Measurements from ENCODE around the gene FBRSL1.

The FBRSL1 gene

GRCh38 chr12:132485619-132486018 is 4.3 kb upstream of the FBRSL1 start:
- DNase-seq: no peak

DNA sequence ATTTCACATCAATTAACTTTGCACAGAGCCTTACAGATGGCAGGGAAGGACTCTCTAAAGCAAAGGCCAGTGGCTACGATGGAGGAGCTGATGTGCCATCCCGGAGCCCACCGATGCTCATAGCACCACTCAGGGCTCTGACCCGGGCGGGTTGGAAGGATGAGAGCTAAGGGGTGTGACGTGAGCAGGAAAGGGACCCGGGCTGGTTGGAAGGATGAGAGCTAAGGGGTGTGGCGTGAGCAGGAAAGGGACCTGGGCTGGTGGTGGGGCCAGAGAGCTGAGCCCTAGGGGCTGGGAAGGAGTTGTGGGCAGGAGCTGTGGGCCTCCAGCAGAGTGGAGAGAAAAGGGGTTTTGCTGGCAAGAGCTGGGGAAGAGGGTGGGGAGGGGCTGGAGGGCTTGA is 3.8 kb upstream of the FBRSL1 start:
- no peak for DNase-seq

DNA sequence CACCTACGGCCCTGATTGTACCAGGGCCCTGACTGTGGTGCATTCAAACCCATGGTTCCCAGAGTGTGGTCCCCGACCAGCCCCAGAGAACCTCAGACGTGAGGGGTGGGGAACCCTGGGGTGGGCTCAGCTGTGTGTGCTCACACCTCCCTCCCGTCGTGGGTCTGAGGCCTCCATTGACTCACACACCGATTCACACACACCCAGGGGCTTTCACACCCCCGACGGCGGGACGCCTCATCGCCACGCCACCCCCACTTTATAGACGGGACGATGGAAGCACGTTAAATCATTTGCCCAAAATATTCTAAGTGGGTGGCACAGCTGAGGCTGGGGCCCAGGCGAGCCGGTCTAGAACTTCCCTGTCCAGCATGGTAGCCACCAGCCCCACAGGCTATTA is 3.4 kb upstream of the FBRSL1 start:
- no peak for DNase-seq

- no peak for DNase-seq
Measured at GRCh38 chr12:132487311-132487741, 2.6 kb upstream of the FBRSL1 start.

DNA sequence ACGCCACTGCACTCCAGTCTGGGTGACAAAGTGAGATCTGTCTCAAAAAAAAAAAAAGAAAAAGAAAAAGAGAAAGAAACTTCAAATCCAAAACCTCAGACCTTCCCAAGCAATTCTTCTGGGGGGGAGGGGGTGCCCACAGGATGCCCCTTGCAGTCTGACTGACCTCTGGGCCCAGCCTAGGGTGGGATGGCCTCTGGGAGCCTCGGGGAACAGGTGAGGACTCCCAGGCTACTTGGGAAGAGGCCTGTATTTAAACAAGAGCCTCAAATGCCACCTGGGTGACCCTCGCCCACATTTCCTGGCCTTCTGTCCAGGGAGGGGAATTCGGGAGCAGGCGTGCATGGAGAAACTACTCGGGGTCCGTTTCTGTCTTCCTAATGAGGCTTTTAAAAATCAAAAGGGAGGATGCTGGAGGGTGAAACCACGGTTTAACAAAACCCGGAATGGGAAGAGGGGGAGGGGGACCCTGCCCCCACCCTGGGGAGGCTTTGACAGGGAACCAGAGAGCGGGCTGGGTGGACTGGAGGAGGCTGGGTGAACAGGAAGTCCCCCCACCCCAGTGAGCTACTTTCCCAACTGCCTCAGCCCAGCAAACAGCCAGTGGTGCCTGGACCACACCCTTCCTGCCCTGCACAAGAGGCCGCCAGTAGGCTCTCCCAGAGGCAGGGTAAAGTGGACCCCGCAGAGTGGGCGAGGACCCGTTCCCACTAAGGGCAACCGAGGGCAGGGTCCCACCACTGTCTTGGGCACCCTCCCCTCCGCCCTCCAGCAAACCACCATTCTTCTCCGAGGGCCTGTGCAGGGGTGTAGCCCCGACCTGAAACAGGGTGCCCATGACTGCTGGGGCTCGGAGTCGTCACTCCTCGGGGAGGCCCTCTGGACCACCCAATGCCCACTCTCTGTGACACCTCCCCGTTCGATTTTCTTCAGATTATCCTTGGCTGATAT is 1.5 kb upstream of the FBRSL1 start:
- DNase-seq: no peak

DNA sequence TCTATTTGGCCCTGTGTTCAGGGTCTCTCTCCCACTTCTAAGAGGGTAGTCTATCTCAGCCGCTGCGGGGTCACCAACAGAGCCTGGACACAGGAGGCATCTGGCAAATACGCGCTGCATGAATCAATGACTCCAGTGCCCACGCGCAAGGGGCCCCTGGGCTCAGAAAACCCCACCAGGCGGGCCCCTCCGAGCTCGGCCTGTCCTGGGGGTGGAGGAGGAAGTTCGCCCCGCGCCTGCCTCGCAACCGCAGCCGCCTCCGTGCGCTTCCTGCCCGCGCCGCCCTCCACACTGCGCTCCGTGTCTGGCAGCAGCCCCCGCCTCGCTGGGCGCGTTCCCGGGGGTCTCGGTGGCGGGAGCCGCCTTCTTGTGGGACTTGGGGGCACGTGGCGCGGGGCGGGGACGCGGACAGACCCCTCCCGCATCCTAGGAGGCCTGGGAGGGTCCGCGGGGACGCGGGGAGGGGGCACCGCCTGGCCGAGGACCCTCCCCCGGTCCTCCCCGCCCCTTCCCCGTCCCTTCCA is 811 bp upstream of the FBRSL1 start:
- DNase-seq: peak; percentile 71

- DNase-seq: no peak
Measured at GRCh38 chr12:132490422-132491137, 629 bp downstream of the FBRSL1 start.

- DNase-seq: no peak
Measured at GRCh38 chr12:132491138-132491663, 1.2 kb downstream of the FBRSL1 start.

DNA sequence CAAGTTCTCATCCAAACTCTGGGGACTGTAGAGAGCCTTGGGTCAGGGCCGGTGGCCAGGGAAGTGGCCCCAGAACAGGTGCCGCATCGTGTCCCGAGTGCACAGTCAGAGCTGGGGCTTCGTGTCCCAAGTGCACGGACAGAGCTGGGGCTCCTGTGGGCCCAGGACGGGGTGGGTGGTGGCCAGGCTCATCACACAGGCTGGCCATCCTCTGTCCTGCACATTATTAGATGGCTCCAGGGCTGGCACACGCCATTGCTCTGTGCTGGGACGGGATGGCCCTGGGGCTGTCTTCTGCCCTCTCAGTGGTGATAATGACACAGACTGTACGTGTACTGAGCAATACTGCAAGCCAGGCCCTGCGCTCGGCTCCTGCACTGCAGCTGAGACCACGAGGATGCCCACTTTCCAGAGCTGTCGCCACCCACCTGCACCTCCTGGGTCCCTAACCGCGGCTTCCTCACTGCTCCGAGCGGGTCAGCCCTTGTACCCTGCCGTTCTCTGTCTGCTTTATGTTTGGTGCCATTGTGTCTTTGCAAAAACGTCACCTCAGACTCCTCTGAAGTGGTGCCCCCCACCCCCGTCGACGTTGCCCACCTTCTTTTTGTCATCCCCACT is 1.9 kb downstream of the FBRSL1 start:
- DNase-seq: no peak

DNA sequence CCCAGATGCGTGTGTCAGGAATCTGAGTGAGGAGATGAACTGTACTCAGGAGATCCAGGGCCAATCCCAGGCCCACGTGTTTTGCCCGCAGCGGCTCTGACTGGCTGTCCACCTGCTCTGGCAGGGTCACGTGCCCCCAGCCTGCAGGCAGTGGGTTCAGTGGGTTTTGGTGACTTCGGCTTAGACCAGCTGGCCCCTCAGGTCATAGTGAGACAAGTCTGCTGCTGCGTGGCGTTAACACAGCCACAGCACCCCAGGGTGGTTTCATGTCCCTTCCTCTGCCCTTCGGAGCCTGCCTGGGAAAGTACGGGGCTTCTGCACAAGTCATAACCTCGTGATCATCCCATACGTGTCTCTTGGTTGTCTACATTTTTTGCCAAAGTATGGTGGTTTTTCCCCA is 2.6 kb downstream of the FBRSL1 start:
- DNase-seq: no peak

DNA sequence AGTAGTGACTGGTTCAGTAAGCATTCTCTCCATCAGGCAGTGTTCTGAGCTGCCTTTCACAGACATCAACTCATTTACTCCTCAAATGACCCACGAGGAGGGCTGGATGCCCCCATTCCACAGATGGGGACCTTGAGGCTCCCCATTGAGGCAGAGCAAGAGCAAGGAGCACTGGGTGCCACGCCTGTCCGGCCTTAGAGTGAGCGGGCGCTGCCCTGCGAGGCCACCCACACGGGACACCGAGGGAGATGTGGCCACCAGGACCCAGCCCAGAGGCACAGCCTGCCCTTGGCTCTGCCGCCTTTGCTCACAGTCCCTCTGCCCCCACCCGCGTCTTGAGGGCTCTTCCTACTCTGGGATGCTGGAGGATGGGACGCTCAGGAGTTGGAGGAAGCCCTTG is 3.0 kb downstream of the FBRSL1 start:
- DNase-seq: no peak

GRCh38 chr12:132493482-132494178 is 3.7 kb downstream of the FBRSL1 start:
- DNase-seq: no peak

DNA sequence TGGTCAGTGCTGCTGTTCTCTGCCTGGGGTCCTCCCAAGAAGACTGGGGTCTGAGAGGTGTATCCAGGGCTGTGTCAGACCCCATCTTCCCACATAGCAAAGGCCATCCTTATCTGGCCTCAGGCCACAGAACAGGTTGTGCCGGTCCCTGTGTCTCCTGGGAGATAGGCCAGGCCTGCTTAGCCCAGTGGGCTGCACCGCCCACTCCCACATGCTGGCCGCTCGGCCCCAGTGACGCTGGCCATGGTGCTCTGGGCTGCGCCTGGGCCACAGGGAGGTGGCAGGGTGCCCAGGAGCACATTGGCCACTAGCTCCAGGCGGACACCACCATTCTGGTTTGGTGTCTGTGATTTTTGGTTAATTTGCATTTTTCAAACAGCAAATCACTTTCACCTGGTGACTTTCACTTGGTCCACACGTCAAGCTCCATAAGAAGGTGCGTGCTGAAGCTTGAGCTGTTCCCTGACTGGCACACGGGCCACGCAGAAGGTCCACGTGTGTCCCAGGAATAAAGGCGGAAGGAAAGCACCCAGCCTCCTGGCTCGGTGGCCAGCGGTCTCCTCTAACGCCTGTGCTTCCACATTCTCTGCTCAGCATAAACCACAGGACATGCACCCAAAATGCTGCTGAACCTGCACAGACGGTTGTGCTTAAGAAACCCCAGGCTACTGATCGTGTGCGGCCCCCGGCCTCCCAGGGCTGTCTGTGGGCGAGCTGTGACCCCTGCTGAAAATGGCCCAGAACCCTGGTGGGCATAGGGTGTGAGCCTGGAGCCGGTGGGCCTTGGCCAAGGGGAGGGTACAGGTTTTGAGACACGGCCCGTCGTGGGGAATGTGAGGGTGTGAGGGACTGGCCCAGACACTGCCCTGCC is 4.6 kb downstream of the FBRSL1 start:
- no peak for DNase-seq

- DNase-seq: no peak
Measured at GRCh38 chr12:132495165-132495544, 5.2 kb downstream of the FBRSL1 start.

- no peak for DNase-seq
Measured at GRCh38 chr12:132495629-132496357, 5.8 kb downstream of the FBRSL1 start.

DNA sequence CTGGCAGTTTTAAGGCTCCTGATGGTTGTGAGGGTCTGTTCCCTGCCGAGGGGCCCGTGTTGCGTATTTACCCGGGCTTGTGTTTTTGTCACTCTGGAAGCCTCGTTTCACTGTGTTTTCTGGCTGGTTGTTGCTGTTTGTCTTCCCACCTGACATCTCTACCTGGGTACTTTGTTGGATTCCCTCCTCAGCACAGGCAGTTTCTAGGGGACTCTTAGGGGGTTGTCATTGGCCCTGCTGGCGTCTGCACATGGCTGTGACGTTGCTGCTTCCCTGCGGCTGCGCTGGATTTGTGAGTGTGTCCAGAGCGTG is 6.4 kb downstream of the FBRSL1 start:
- DNase-seq: no peak

GRCh38 chr12:132496710-132497109 is 6.8 kb downstream of the FBRSL1 start:
- DNase-seq: no peak

DNA sequence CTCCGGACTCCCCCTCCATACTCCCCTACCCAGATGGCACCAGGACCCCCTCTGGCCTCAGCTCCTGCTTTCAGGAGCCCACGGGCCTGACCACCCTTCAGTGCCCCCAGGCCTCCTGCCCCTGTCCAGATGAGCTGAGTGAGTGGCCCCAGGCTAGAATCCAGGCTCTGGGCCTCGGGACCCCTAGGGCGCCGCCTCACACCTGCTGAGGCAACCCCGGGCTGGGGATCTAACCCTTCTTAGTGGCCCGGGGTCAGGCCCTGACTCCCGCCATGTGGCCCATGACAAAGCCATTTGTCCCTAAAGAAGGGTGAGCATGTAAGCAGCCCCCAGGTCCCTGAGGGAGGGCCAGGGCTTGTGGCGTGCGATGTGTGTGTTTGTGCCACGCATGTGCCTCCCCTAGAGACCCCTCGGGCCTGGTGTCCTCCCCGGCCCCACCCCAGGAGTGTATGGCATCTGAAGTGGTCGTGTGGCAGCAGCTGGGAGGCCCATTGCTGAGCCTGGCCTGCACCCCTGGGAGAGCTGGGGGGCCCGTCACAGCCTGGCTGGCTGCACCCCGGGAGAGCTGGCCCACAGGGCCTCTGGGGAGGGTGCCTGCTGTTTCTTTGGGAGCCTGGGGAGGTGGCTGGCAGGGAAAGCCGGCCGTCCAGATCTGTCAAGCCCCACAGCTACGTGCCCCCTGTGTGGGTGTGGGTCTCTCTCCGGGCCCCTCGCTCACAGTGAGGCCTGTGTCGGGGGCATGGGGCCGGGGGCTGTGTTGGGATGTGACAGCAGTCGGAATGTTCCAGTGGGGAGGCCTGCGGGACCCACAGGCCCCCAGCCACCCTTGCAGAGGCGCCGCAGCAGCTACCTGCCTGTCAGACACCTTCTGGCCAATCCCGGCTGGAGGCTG is 7.8 kb downstream of the FBRSL1 start:
- DNase-seq: no peak

GRCh38 chr12:132498931-132499330 is 9.0 kb downstream of the FBRSL1 start:
- no peak for DNase-seq

Data from retina (tissue), 1 donor.